GM06990 (cell line): ENCODE data around the gene SELENOH.

Experiments used
- DNase-seq: peaks from one replicate; pipeline ENCODE4 v3.0.0-alpha.2; 2011; ENCODE audit not compliant: insufficient read length; ENCODE audit errors: extremely low read depth
- H3K27me3 ChIP-seq: replicated peaks from 2 replicates; pipeline ENCODE4 v1.6.0; 2011; ENCODE audit warnings: low read length; ENCODE audit not compliant: control insufficient read depth, insufficient read depth
- H3K36me3 ChIP-seq: 2 replicates; pipeline ENCODE4 v1.5.1; 2011; ENCODE audit warnings: low read length; ENCODE audit not compliant: control insufficient read depth, insufficient read depth
- H3K4me3 ChIP-seq: replicated peaks from 2 replicates; pipeline ENCODE4 v1.5.1; 2011; ENCODE audit warnings: low read depth, mild to moderate bottlenecking, control low read depth, low read length
- CTCF ChIP-seq: IDR thresholded peaks from 2 replicates; pipeline ENCODE4 v1.5.1; 2011; ENCODE audit warnings: low read length, control low read depth, mild to moderate bottlenecking, inconsistent platforms; ENCODE audit not compliant: insufficient read depth, poor library complexity, severe bottlenecking

The SELENOH gene

GRCh38 chr11:57763568-57763967, 22.3 kb downstream of the SELENOH start:
- Histone ChIP-seq H3K27me3 (no peaks in the 10 kb centered on the region), H3K4me3 (peak overlapping the region; percentile 31), H3K36me3 (no peaks in the 10 kb centered on the region)
- TF ChIP-seq CTCF, result no peak
- DNase-seq, result no peak

- Histone ChIP-seq H3K4me3 (no peak overlapping the region; the same call in 1 of the 2 replicates), H3K27me3 (no peaks in the 10 kb centered on the region), H3K36me3 (no peaks in the 10 kb centered on the region)
- DNase-seq, result no peak
- no peak for TF ChIP-seq CTCF
Measured at GRCh38 chr11:57764021-57764420, 22.7 kb downstream of the SELENOH start.

DNA sequence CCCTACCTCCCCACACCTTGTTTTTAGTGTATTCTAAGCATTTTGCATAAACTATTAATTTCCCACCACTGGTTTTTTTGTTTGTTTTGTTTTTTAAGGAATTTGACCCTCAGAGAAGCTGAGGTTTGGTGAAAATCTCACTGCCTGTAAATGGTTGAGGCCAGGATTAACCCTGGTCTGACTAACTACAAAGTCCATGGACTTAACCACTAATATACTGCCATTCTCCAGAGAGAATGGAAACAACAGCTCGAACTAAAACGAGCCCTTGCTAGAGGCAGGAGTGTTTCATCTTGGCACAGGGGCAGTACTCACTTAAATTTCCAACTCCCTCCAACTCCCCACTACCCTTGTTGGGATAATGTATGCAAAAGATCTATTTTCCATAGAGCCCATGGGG, 23.3 kb downstream of the SELENOH start:
- no peak for TF ChIP-seq CTCF
- H3K4me3 ChIP-seq, result no peak overlapping the region; the same call in 1 of the 2 replicates
- H3K27me3 ChIP-seq, result no peaks in the 10 kb centered on the region
- H3K36me3 ChIP-seq, result no peaks in the 10 kb centered on the region
- DNase-seq, result no peak

GRCh38 chr11:57764972-57765371, 23.7 kb downstream of the SELENOH start:
- no peak overlapping the region; the same call in 1 of the 2 replicates for H3K4me3 ChIP-seq

DNA sequence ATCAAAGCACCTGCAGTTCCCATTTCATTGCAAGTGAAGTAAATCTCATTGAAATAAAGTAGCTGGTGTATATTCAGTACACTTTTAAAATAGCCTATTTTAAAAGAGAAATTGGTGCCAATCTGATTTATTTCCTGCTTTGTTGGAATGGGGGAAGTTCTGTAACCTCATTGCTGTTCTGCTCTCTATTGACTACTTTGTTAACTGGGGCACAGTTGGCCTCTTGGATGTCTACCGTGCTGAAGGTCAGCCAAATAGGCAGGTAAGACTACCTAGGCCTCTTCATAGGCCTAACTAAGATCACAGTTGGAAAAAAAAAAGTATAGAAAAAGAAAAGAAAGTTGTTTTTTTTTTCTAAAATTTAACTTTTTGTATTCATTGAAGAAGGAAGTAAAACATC, 29.5 kb downstream of the SELENOH start:
- Histone ChIP-seq H3K36me3 (no peaks in the 10 kb centered on the region), H3K27me3 (no peaks in the 10 kb centered on the region), H3K4me3 (no peak overlapping the region)
- no peak for TF ChIP-seq CTCF
- no peak for DNase-seq

More at GRCh38 chr11:57764972-57765371, 23.7 kb downstream of the SELENOH start:
- no peak for DNase-seq
- H3K27me3 ChIP-seq, result no peaks in the 10 kb centered on the region
- no peaks in the 10 kb centered on the region for H3K36me3 ChIP-seq
- TF ChIP-seq CTCF, result no peak

DNA sequence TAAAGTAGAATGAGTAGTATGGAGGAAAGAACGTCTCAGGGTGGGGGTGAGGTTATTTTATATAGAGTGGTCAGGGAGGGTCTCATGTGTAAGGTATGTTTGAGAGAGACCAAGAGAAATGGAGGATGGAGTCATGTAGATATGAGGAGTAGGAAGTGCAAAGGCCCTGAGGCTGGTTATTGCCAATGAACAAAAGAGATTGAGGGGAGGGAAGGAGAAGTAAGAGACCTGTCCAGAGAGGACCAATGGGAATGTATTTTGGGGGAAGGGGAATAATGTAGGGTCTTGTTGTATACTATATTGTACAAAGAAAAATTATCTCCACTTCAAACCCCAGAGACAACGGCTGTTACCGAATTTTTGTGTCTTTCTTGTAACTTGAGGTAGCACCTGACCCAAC, 30.1 kb downstream of the SELENOH start:
- TF ChIP-seq CTCF, result no peak
- DNase-seq, result no peak
- no peak overlapping the region for H3K4me3 ChIP-seq
- no peaks in the 10 kb centered on the region for H3K27me3 ChIP-seq
- no peaks in the 10 kb centered on the region for H3K36me3 ChIP-seq
